Measurements from ENCODE around the gene ZBTB8OS. TPM values are rescaled to one million over a fixed set of nuclear protein-coding genes. Genes with fewer than 3 reads are reported as not detected.

ZBTB8OS gene
- total and polyA plus RNA-seq, 9 of the 15 experiments (the other 6 are each of a cell fraction or from before 2014, with no cell fraction given): 54.8 to 230 (median 107) TPM

DNA sequence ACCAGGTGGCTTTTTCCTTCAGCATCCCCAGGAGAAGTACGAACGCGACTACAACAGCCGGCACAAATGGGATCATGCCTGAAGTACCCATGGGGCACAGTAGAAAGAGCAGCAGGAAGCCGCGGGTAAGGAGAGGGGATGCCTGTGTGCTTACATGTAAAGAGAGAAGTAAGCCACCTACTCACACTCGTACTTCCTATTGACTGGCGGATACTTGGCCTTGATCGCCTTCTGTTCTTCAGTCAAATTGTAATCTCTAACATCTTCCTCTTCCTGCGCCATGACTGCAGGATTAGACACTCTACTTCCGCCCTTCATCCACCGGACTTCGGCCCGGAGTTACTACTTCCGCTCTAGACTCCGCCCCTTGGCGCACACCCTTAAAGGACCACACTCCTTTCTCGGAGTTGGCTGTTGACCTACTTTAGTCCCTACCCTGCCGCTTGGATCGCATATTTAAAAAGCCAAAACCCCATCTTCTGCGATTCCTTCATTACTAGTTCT, at the start of gene ZBTB8OS (continued):
- TF ChIP-seq FOXK2 (conservative IDR thresholded peaks at IDR 0.05 in 1 of 2, IDR thresholded peaks at IDR 0.05 in 1 of 2; ENCODE audit: low read depth in 2 of 2): peak in 1 of 2 experiments; percentile 78; a peak in 3 of 4 replicates
- TF ChIP-seq LEF1 (IDR thresholded peaks at IDR 0.05): no peak
- TF ChIP-seq ELF2 (CRISPR knock-in tag; IDR thresholded peaks at IDR 0.05): peak; percentile 98
- TF ChIP-seq GTF2E2 (tag; IDR thresholded peaks at IDR 0.05): no peak
- TF ChIP-seq HNRNPH1 (optimal IDR thresholded peaks at IDR 0.05; ENCODE audit: low read depth, low read length): no peak
- no peak for TF ChIP-seq SMARCA5 (IDR thresholded peaks at IDR 0.05)
- TF ChIP-seq EP300 (IDR thresholded peaks at IDR 0.05; ENCODE audit: low read length): peak; percentile 43; the same call in 1 of the 2 replicates
- TF ChIP-seq ZBTB49 (CRISPR knock-in tag; IDR thresholded peaks at IDR 0.05; ENCODE audit: borderline replicate concordance): no peak
- TF ChIP-seq MLLT1 (IDR thresholded peaks at IDR 0.05): peak in 1 of 2 experiments; percentile 53; a peak in 1 of 4 replicates
- TF ChIP-seq SP1 (CRISPR knock-in tag; IDR thresholded peaks at IDR 0.05): peak; percentile 98
- no peak for TF ChIP-seq ZBTB5 (IDR thresholded peaks at IDR 0.05)
- TF ChIP-seq, protein P1, sequence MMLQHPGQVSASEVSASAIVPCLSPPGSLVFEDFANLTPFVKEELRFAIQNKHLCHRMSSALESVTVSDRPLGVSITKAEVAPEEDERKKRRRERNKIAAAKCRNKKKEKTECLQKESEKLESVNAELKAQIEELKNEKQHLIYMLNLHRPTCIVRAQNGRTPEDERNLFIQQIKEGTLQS (IDR thresholded peaks at IDR 0.05): no peak
- TF ChIP-seq, protein P1 (CRISPR knock-in tag; conservative IDR thresholded peaks at IDR 0.05): no peak
- TF ChIP-seq XRCC5 (IDR thresholded peaks at IDR 0.05; ENCODE audit: low read depth, low read length): no peak
- TF ChIP-seq ZNF431 (CRISPR knock-in tag; IDR thresholded peaks at IDR 0.05): no peak
- no peak for TF ChIP-seq SRSF3 (IDR thresholded peaks at IDR 0.05; ENCODE audit: insufficient read depth, low read length)
- peak; percentile 74 for TF ChIP-seq ASH1L (IDR thresholded peaks at IDR 0.05; ENCODE audit: borderline replicate concordance, low read depth, partially characterized antibody)
- TF ChIP-seq TEAD1 (CRISPR knock-in tag; IDR thresholded peaks at IDR 0.05): no peak; a peak in 1 of 4 replicates
- TF ChIP-seq ZNF175 (CRISPR knock-in tag; IDR thresholded peaks at IDR 0.05; ENCODE audit: low read depth): no peak
- TF ChIP-seq HDGF (IDR thresholded peaks at IDR 0.05): no peak
- no peak for TF ChIP-seq MYBL2 (IDR thresholded peaks at IDR 0.05; ENCODE audit: low read depth)
- TF ChIP-seq MYBL2 (CRISPR knock-in tag; IDR thresholded peaks at IDR 0.05; ENCODE audit: borderline replicate concordance): no peak
- TF ChIP-seq ZNF224 (CRISPR knock-in tag; IDR thresholded peaks at IDR 0.05): no peak
